K562 (cell line): ENCODE measurements around the gene SPHK2. TPM values are rescaled to one million over a fixed set of nuclear protein-coding genes. Genes with fewer than 3 reads are reported as not detected.

Experiments used
- CCAR2 ChIP-seq: fragments of 200-400 bp; formaldehyde crosslinking; IDR thresholded peaks from 2 replicates; pipeline ENCODE4 v1.6.1; 2017; ENCODE audit warnings: mild to moderate bottlenecking, low read depth, low read length
- CUX1 ChIP-seq: fragments of 200-800 bp; sonication (Bioruptor generic); IDR thresholded peaks from 2 replicates; pipeline ENCODE4 v1.6.1; 2016; ENCODE audit warnings: missing genetic modification characterization, missing compliant biosample characterization
- E2F6 ChIP-seq, 2 experiments: IDR thresholded peaks; 2 replicates each; pipeline ENCODE4 v1.6.1; 2011; ENCODE audit warnings: borderline replicate concordance in 1 of 2, control low read depth in 1 of 2, low read depth in 1 of 2, low read length in 1 of 2, mild to moderate bottlenecking in 1 of 2, mixed read lengths in 1 of 2, moderate library complexity in 1 of 2; ENCODE audit not compliant: insufficient read depth in 1 of 2, insufficient read length in 1 of 2, poor library complexity in 1 of 2, severe bottlenecking in 1 of 2; ENCODE audit errors: extremely low read depth in 1 of 2
- FOXP1 ChIP-seq: sonication (generic); formaldehyde crosslinking; IDR thresholded peaks from 2 replicates; pipeline ENCODE4 v1.8.0; 2022; ENCODE audit warnings: mild to moderate bottlenecking, missing genetic modification reagents
- FOXP4 ChIP-seq: sonication (generic); formaldehyde crosslinking; IDR thresholded peaks from 2 replicates; pipeline ENCODE4 v1.8.0; 2022; ENCODE audit warnings: mild to moderate bottlenecking, missing genetic modification reagents, borderline replicate concordance
- MEIS2 ChIP-seq: fragments of 450-650 bp; IDR thresholded peaks from 2 replicates; pipeline ENCODE4 v1.6.1; 2014; ENCODE audit warnings: mild to moderate bottlenecking; ENCODE audit not compliant: partially characterized antibody
- SIN3B ChIP-seq: fragments of 450-650 bp; IDR thresholded peaks from 2 replicates; pipeline ENCODE4 v1.6.1; 2017; ENCODE audit warnings: low read depth, mild to moderate bottlenecking, moderate library complexity
- SMAD4 ChIP-seq: fragments of 250-450 bp; sonication (Bioruptor Pico); conservative IDR thresholded peaks from 2 replicates; pipeline ENCODE4 v1.8.0; 2021; ENCODE audit warnings: inconsistent platforms, mild to moderate bottlenecking, moderate library complexity
- SMC3 ChIP-seq: conservative IDR thresholded peaks from 2 replicates; pipeline ENCODE4 v1.6.1; 2011; ENCODE audit warnings: low read depth, low read length, improper control_type of control experiment; ENCODE audit not compliant: insufficient read depth
- STAT5A ChIP-seq: IDR thresholded peaks from 2 replicates; pipeline ENCODE4 v1.6.1; 2012; ENCODE audit warnings: low read length, inconsistent platforms, borderline replicate concordance
- TCF3 ChIP-seq: sonication (generic); formaldehyde crosslinking; IDR thresholded peaks from 2 replicates; pipeline ENCODE4 v1.4.0; 2020; ENCODE audit warnings: mild to moderate bottlenecking, missing genetic modification reagents
- USF2 ChIP-seq: sonication (generic); formaldehyde crosslinking; IDR thresholded peaks from 2 replicates; pipeline ENCODE4 v1.5.0; 2020; ENCODE audit warnings: missing genetic modification reagents
- ZBTB2 ChIP-seq: fragments of 450-650 bp; IDR thresholded peaks from 2 replicates; pipeline ENCODE4 v1.6.1; 2016; ENCODE audit warnings: antibody characterized with exemption
- ZNF121 ChIP-seq: sonication (generic); formaldehyde crosslinking; conservative IDR thresholded peaks from 2 replicates; pipeline ENCODE4 v1.8.0; 2022; ENCODE audit warnings: missing genetic modification reagents
- ZNF764 ChIP-seq: fragments of 250-450 bp; sonication (Bioruptor Pico); IDR thresholded peaks from 2 replicates; pipeline ENCODE4 v1.4.0; 2020; ENCODE audit warnings: low read depth, mild to moderate bottlenecking, moderate library complexity
- polyA plus RNA-seq, 8 experiments: library from polyadenylated mRNA; depleted of rRNA in 4 of 8; stranded (reverse) in 5 of 8; unstranded in 3 of 8; fragments of >200 nt; fragmentation: Nextera tagmentation in 2 of 8; fragmentation: Illumina TruSeq in 1 of 8; extraction: Ambion mirVana in 2 of 8; extraction: Trizol in 1 of 8; gene quantifications; 2 replicates each; pipeline versions ENCODE4 v1.2.1 to v1.2.3, GENCODE V29; 2011 to 2014; ENCODE audit warnings: inconsistent platforms in 1 of 8, missing spikeins in 1 of 8
- total RNA-seq, 7 experiments: library from RNA; depleted of rRNA in 6 of 7; stranded (reverse); fragments of >200 nt in 6 of 7; fragmentation: Illumina TruSeq in 2 of 7; extraction: Trizol in 2 of 7; gene quantifications; 2 replicates each; pipeline versions ENCODE4 v1.2.1 to v1.2.3, GENCODE V29; 2011 to 2021; ENCODE audit warnings: low replicate concordance in 1 of 7

SPHK2 gene
- total and polyA plus RNA-seq, 9 of the 15 experiments (the other 6 are each of a cell fraction or from before 2014, with no cell fraction given), result 0.10 to 15.2 (median 2.9) TPM

GRCh38 chr19:48639483-48640375, 20.4 kb downstream of the SPHK2 start (continued):
- TF ChIP-seq E2F6 (IDR thresholded peaks at IDR 0.05; ENCODE audit: borderline replicate concordance in 1 of 2, extremely low read depth in 1 of 2, insufficient read depth in 1 of 2, insufficient read length in 1 of 2, low read depth in 1 of 2, low read length in 1 of 2, poor library complexity in 1 of 2, severe bottlenecking in 1 of 2) (peak; percentile 10 to 12), ZNF121 (no peak), ZNF764 (CRISPR knock-in tag) (no peak), TCF3 (no peak), CUX1 (CRISPR knock-in tag) (no peak), SMC3 (no peak), STAT5A (no peak), USF2 (CRISPR knock-in tag) (no peak), FOXP4 (CRISPR knock-in tag) (0 out of 2 replicates have a peak, but pooled peaks have one; percentile 44), CCAR2 (no peak), ZBTB2 (peak; percentile 47; the same call in 1 of the 2 replicates), MEIS2 (no peak), SIN3B (no peak), SMAD4 (CRISPR knock-in tag) (0 out of 2 replicates have a peak, but pooled peaks have one; percentile 29), FOXP1 (CRISPR knock-in tag) (no peak)
